Measurements from ENCODE around the gene BBOF1. TPM values are rescaled to one million over a fixed set of nuclear protein-coding genes. Genes with fewer than 3 reads are reported as not detected.
"Not testable (repeated sequence)": the region's sequence is repeated elsewhere in the genome, so short reads cannot be mapped to it uniquely, and the experiment has no call there.

BBOF1 gene
- total RNA-seq, 4 donors from 2014 or later: 3.7 to 22.8 (median 6.2) TPM

DNA sequence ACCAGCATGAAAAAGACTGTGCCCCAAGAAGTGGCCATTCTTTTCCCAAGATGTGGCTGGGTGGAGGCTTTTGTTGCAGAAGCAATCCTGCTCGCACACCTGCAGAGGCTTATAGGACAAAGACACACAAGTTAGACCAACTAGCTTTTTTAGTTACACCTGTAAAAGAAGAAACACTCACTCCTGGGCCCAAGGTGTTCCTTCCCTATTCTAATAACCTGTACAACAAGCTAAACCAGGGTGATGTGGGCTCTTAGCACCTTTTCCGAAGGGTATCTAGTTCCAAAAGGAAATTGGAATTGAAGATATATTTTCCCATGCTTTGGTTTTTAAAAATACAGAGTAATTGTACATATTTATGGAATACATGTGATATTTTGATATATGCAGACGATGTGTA is 31.1 kb upstream of the BBOF1 start:
- Histone ChIP-seq H3K9me3 (no peaks in the 10 kb centered on the region), H3K27me3 (no peaks in the 10 kb centered on the region), H3K4me1 (no peaks in the 10 kb centered on the region), H3K4me3 (no peak overlapping the region), H3K27ac (no peak overlapping the region), H3K36me3 (peaks cover 0 to 64% (median 2%) of the 10 kb centered on the region in 3 donors)
- WGBS, 2 donors: 86 to 89% methylated on average over 3 of the region's 3 CpGs
- TF ChIP-seq EP300 (IDR thresholded peaks at IDR 0.05) (no peak), POLR2A (IDR thresholded peaks at IDR 0.05) (no peak)
- TF ChIP-seq, protein P1, sequence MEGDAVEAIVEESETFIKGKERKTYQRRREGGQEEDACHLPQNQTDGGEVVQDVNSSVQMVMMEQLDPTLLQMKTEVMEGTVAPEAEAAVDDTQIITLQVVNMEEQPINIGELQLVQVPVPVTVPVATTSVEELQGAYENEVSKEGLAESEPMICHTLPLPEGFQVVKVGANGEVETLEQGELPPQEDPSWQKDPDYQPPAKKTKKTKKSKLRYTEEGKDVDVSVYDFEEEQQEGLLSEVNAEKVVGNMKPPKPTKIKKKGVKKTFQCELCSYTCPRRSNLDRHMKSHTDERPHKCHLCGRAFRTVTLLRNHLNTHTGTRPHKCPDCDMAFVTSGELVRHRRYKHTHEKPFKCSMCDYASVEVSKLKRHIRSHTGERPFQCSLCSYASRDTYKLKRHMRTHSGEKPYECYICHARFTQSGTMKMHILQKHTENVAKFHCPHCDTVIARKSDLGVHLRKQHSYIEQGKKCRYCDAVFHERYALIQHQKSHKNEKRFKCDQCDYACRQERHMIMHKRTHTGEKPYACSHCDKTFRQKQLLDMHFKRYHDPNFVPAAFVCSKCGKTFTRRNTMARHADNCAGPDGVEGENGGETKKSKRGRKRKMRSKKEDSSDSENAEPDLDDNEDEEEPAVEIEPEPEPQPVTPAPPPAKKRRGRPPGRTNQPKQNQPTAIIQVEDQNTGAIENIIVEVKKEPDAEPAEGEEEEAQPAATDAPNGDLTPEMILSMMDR (IDR thresholded peaks at IDR 0.05): no peak
- DNase-seq (ENCODE audit: low spot score in 2 of 2): no peak

DNA sequence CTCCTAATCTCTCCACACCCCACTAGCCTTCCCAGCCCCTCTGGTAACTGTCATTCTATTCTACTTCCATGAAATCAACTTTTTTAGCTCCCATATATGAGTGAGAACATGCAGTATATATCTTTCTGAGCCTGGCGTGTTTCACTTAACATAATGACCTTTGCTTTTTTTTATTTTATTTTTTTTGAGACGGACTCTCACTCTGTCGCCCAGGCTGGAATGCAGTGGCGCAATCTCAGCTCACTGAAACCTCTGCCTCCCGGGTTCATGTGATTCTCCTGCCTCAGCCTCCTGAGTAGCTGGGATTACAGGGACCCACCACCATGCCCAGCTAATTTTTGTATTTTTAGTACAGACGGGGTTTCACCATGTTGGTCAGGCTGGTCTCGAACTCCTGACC is 30.5 kb upstream of the BBOF1 start:
- not testable (repeated sequence) for DNase-seq (ENCODE audit: low spot score in 2 of 2); H3K27ac ChIP-seq; H3K4me3 ChIP-seq; H3K27me3 ChIP-seq; H3K9me3 ChIP-seq; H3K4me1 ChIP-seq
- 78 to 83% methylated on average over 7 of the region's 7 CpGs for WGBS, 2 donors
- H3K36me3 ChIP-seq: peaks cover 0 to 68% (median 2%) of the 10 kb centered on the region in 3 donors

DNA sequence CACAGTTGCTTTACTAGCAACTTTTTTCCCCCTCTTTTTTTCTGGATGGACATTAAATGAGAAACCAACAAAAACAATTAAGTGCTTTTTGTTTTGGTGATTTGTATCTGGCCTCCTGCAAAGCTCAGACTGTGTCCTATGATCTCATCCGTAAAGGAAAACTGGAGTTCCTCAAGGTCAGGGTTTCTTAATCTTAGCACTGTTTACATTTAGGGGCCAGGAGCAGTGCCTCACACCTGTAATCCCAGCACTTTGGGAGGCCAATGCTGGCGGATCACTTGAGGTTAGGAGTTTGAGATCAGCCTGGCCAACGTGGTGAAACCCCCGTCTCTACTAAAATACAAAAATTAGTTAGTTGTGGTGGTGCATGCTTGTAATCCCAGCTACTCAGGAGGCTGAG is 28.1 kb upstream of the BBOF1 start:
- 58 to 76% methylated on average over 4 of the region's 4 CpGs for WGBS, 2 donors
- H3K4me3 ChIP-seq: no peak overlapping the region
- H3K27ac ChIP-seq: no peak overlapping the region
- DNase-seq (ENCODE audit: low spot score in 2 of 2): no peak
- no peaks in the 10 kb centered on the region for H3K9me3 ChIP-seq
- H3K4me1 ChIP-seq: no peaks in the 10 kb centered on the region
- no peaks in the 10 kb centered on the region for H3K27me3 ChIP-seq
- H3K36me3 ChIP-seq: peaks cover 0 to 50% (median 0%) of the 10 kb centered on the region in 3 donors
- TF ChIP-seq, protein P1 (IDR thresholded peaks at IDR 0.05): no peak
- no peak for TF ChIP-seq POLR2A (IDR thresholded peaks at IDR 0.05)
- TF ChIP-seq EP300 (IDR thresholded peaks at IDR 0.05): no peak

DNA sequence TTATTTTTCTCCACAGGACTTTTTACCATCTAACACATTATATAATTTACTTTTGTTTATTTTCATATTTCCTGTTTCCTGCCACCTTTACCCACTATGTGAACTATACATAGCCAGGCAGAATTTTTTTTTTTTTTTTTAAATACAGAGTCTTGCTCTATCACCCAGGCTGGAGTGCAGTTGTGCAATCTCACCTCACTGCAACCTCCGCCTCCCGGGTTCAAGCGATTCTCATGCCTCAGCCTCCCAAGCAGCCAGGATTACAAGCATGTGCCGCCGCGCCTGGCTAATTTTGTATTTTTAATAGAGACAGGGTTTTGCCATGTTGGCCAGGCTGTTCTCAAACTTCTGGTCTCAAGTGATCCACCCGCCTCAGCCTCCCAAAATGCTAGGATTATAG is 24.2 kb upstream of the BBOF1 start:
- not testable (repeated sequence) for H3K27me3 ChIP-seq; H3K4me1 ChIP-seq; H3K27ac ChIP-seq; H3K4me3 ChIP-seq; DNase-seq (ENCODE audit: low spot score in 2 of 2); H3K9me3 ChIP-seq
- peaks cover 0 to 46% (median 0%) of the 10 kb centered on the region in 3 donors for H3K36me3 ChIP-seq
- 97% methylated on average over 7 of the region's 7 CpGs for WGBS, 2 donors

DNA sequence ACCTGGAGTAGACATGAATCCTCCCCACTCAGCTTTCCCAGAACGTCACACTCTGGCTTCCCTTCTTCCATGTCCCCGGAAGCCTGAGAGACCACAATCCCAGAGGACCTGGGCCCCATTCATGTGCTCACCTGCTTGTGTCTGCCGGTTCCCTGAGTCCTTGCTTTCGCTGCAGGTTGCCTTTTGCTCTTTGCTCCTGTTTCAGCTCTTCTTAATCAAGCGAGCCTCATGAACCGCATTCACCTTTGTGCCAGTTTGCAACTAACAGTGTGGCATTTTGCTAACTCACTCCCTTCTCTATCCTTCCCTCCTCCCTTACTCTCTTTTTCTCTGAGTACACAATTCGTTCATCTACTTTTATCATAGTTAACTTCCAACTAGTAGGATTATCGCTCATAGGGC is 23.2 kb upstream of the BBOF1 start:
- no peaks in the 10 kb centered on the region for H3K27me3 ChIP-seq
- peaks cover 0 to 41% (median 0%) of the 10 kb centered on the region in 3 donors for H3K36me3 ChIP-seq
- no peaks in the 10 kb centered on the region for H3K4me1 ChIP-seq
- DNase-seq (ENCODE audit: low spot score in 2 of 2): no peak
- TF ChIP-seq EP300 (IDR thresholded peaks at IDR 0.05) (no peak), POLR2A (IDR thresholded peaks at IDR 0.05) (no peak)
- TF ChIP-seq, protein P1 (IDR thresholded peaks at IDR 0.05): no peak
- H3K27ac ChIP-seq: no peak overlapping the region
- WGBS, 2 donors: 92 to 94% methylated on average over 8 of the region's 8 CpGs
- no peak overlapping the region for H3K4me3 ChIP-seq
- H3K9me3 ChIP-seq: no peaks in the 10 kb centered on the region

DNA sequence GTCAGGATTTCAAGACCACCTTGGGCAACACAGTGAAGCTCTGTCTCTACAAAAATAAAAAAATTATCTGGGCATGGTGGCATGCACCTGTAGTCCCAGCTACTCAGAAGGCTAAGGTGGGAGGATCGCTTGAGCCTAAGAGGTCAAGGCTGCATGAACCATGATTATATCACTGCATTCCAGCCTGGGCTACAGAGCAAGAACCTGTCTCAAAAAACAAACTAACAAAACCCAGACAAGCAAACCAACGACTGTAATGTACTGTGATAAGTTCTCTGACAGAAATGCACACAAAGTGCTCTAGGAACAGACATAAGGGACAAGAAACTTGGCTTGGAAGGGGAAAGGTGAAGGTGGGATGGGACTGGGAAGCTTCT is 22.4 kb upstream of the BBOF1 start:
- Histone ChIP-seq H3K9me3 (no peaks in the 10 kb centered on the region), H3K36me3 (peaks cover 0 to 43% (median 0%) of the 10 kb centered on the region in 3 donors)

More for the DNA sequence above, 22.4 kb upstream of the BBOF1 start:
- 69 to 74% methylated on average over 2 of the region's 2 CpGs for WGBS, 2 donors
- Histone ChIP-seq H3K27me3 (no peaks in the 10 kb centered on the region), H3K4me1 (no peaks in the 10 kb centered on the region), H3K27ac (peak overlapping the region in 1 of 4 donors; percentile 58), H3K4me3 (no peak overlapping the region)
- TF ChIP-seq POLR2A (IDR thresholded peaks at IDR 0.05) (no peak), EP300 (IDR thresholded peaks at IDR 0.05) (no peak)
- TF ChIP-seq, protein P1 (IDR thresholded peaks at IDR 0.05): no peak
- no peak for DNase-seq (ENCODE audit: low spot score in 2 of 2)

All from tibial nerve (tissue), 4 donors.